Measurements from ENCODE around the gene PRUNE2.
A peak's percentile ranks its signal among the peaks of the same experiment; 100 is the strongest.

PRUNE2 gene

DNA sequence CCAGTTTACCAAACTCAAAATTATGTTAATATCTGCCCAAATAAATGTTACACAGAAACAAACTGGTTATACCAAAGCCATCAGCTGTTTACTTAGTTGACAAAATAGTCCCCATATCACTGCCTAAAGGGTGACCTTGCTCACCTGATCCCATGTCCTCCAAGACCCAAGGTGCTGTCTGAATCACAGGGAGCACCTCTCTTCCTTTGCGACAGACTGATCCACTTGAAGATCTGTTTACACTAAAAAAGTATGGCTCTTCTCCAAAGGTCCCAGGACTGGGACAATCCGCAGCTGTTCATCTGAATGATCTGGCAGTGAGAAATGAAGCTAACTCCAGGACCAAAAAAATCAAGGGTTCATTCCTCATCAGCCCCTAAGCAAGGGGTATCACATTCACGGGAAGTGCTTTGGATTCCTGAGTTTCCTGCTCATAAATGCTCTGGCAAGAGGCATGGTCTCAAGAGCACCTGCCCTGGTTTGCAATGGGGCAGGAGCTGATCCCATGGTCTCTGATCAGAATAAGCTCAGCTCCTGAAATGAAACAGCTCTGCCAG lies 5.0 kb downstream of the PRUNE2 start:
- DNase-seq (ENCODE audit: low read depth), result no peak
- TF ChIP-seq, protein P1, sequence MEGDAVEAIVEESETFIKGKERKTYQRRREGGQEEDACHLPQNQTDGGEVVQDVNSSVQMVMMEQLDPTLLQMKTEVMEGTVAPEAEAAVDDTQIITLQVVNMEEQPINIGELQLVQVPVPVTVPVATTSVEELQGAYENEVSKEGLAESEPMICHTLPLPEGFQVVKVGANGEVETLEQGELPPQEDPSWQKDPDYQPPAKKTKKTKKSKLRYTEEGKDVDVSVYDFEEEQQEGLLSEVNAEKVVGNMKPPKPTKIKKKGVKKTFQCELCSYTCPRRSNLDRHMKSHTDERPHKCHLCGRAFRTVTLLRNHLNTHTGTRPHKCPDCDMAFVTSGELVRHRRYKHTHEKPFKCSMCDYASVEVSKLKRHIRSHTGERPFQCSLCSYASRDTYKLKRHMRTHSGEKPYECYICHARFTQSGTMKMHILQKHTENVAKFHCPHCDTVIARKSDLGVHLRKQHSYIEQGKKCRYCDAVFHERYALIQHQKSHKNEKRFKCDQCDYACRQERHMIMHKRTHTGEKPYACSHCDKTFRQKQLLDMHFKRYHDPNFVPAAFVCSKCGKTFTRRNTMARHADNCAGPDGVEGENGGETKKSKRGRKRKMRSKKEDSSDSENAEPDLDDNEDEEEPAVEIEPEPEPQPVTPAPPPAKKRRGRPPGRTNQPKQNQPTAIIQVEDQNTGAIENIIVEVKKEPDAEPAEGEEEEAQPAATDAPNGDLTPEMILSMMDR (conservative IDR thresholded peaks at IDR 0.05; ENCODE audit: low read depth, low read length), result no peak
- no peak overlapping the region for H3K4me3 ChIP-seq (ENCODE audit: low read length)

DNA sequence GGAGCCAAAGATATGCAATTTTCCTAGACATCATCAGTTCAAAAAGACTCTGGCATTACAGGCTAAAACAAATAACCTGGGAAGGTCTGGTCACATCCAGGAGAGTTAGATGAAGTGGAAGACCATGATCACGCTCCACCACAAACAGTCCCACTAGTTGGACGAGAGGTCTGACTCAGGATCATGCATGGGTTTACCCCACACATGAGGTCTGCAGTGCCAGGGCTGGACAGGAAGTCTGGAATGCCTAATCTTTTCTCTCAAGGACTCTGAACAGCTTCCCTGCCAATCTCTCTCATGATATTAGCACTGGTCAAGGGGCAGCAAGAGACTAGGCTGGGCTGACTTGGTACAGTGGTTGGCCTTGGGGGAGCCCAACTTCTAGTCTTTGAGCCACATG lies 7.1 kb downstream of the PRUNE2 start:
- peak; percentile 18 for DNase-seq (ENCODE audit: low read depth)
- H3K4me3 ChIP-seq (ENCODE audit: low read length), result no peak overlapping the region
- TF ChIP-seq, protein P1 (conservative IDR thresholded peaks at IDR 0.05; ENCODE audit: low read depth, low read length), result no peak

DNA sequence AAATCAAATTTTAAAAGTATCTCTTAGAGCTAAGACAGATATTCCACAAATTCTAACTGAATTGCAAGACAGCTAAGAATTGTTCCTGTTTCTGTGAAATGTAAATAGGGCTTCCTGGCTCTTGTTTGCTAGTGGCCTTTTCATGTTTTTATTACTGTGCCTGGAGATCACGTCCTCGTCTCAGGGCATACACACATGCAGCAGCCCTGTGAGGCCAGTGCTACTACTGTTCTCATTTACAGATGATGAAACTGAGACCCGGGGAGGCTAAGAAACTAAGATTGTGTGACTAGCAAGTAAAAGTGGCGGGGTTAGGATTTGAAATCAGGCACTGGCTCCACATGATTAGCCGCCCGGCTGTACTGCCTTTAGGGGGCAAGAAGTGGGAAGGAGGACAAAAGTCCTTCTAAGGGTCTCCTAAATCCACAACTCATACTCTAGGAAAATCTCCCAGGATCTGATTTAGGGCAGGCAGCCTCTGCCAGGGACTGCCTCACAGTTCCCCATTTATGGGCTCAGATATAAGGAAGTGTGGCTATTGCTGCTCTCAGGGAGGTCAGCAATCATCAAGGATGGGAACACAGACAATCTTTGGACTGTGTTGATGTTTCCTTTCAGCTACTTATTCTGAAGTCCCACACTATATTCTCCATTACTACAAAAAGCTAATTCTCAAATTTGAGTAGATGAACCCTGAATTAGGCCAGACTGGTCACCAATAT lies 7.9 kb downstream of the PRUNE2 start:
- TF ChIP-seq, protein P1 (conservative IDR thresholded peaks at IDR 0.05; ENCODE audit: low read depth, low read length), result no peak
- no peak overlapping the region for H3K4me3 ChIP-seq (ENCODE audit: low read length)
- no peak for DNase-seq (ENCODE audit: low read depth)

DNA sequence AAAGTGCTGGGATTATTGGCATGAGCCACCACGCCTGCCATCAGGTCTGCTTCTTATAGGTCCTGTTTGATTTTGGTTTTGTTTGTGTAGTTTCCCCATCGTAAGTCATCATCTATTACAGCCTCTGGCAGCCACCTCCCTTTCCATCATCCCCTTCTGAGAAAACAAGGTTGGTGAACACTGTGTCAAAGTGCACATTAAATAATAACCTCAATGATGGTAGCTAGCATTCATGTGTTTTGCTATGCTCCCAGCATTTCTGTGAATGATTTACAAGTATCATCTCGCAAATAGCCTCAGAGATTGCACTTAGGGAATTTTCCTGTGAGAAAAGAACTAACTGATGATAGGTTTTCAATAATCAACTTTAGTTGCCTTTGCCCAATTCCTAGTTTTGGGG lies 9.9 kb downstream of the PRUNE2 start:
- DNase-seq (ENCODE audit: low read depth), result no peak
- H3K4me3 ChIP-seq (ENCODE audit: low read length), result no peak overlapping the region
- TF ChIP-seq, protein P1 (conservative IDR thresholded peaks at IDR 0.05; ENCODE audit: low read depth, low read length), result no peak

DNA sequence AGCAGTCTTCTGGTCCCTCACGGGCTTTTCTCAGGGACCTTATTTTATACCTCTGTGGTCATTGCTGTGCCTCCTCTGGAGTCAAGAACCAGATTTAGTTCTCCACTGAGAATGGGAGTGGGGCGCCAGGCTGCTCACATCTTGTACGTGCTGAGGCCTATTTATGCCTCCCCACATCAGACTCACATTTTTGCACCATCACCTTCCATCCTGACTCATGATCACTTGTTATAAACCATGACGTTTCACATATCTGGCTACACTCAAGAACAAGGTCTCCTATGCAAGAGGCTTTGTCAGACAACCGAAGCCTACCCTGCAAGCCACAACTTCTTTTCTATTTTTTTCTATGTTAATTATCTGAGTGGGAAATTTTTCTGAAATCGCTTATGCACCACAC lies 10.7 kb downstream of the PRUNE2 start:
- no peak overlapping the region for H3K4me3 ChIP-seq (ENCODE audit: low read length)
- TF ChIP-seq, protein P1 (conservative IDR thresholded peaks at IDR 0.05; ENCODE audit: low read depth, low read length), result no peak
- no peak for DNase-seq (ENCODE audit: low read depth)

- H3K4me3 ChIP-seq (ENCODE audit: low read length), result no peak overlapping the region
- DNase-seq (ENCODE audit: low read depth), result no peak
- TF ChIP-seq, protein P1 (conservative IDR thresholded peaks at IDR 0.05; ENCODE audit: low read depth, low read length), result no peak
Observed at GRCh38 chr9:76894198-76894597, 11.7 kb downstream of the PRUNE2 start.

- H3K4me3 ChIP-seq (ENCODE audit: low read length), result no peak overlapping the region
- TF ChIP-seq, protein P1 (conservative IDR thresholded peaks at IDR 0.05; ENCODE audit: low read depth, low read length), result no peak
- peak; percentile 34 for DNase-seq (ENCODE audit: low read depth)
Observed at GRCh38 chr9:76893395-76893932, 12.4 kb downstream of the PRUNE2 start.

Measured in retinal pigment epithelial cell (primary cell).